ENCODE results near the gene PHLDA2. TPM values are rescaled to one million over a fixed set of nuclear protein-coding genes. Genes with fewer than 3 reads are reported as not detected.

The PHLDA2 gene
- total and polyA plus RNA-seq, 9 of the 15 experiments (the other 6 are each of a cell fraction or from before 2014, with no cell fraction given) = 0.43 to 42.4 (median 4.7) TPM

- no peak for TF ChIP-seq HNRNPLL (IDR thresholded peaks at IDR 0.05; ENCODE audit: low read depth, low read length, poor library complexity, severe bottlenecking)
- TF ChIP-seq ZNF217 (CRISPR knock-in tag; IDR thresholded peaks at IDR 0.05) = no peak
- no peak for TF ChIP-seq SNRNP70 (optimal IDR thresholded peaks at IDR 0.05; ENCODE audit: low read depth, low read length)
- TF ChIP-seq, protein P1, sequence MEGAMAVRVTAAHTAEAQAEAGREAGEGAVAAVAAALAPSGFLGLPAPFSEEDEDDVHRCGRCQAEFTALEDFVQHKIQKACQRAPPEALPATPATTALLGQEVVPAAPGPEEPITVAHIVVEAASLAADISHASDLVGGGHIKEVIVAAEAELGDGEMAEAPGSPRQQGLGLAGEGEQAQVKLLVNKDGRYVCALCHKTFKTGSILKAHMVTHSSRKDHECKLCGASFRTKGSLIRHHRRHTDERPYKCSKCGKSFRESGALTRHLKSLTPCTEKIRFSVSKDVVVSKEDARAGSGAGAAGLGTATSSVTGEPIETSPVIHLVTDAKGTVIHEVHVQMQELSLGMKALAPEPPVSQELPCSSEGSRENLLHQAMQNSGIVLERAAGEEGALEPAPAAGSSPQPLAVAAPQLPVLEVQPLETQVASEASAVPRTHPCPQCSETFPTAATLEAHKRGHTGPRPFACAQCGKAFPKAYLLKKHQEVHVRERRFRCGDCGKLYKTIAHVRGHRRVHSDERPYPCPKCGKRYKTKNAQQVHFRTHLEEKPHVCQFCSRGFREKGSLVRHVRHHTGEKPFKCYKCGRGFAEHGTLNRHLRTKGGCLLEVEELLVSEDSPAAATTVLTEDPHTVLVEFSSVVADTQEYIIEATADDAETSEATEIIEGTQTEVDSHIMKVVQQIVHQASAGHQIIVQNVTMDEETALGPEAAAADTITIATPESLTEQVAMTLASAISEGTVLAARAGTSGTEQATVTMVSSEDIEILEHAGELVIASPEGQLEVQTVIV (CRISPR knock-in tag; IDR thresholded peaks at IDR 0.05; ENCODE audit: borderline replicate concordance) = no peak
- TF ChIP-seq RB1 (IDR thresholded peaks at IDR 0.05; ENCODE audit: low read depth) = no peak
- TF ChIP-seq, protein P2, sequence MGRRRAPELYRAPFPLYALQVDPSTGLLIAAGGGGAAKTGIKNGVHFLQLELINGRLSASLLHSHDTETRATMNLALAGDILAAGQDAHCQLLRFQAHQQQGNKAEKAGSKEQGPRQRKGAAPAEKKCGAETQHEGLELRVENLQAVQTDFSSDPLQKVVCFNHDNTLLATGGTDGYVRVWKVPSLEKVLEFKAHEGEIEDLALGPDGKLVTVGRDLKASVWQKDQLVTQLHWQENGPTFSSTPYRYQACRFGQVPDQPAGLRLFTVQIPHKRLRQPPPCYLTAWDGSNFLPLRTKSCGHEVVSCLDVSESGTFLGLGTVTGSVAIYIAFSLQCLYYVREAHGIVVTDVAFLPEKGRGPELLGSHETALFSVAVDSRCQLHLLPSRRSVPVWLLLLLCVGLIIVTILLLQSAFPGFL (CRISPR knock-in tag; IDR thresholded peaks at IDR 0.05) = no peak
- no peak for TF ChIP-seq NBN (IDR thresholded peaks at IDR 0.05; ENCODE audit: low read depth)
- TF ChIP-seq ZNF263 (CRISPR knock-in tag; IDR thresholded peaks at IDR 0.05; ENCODE audit: borderline replicate concordance) = no peak
- peak; percentile 94 for TF ChIP-seq RBM25 (IDR thresholded peaks at IDR 0.05; ENCODE audit: low read depth, low read length, severe bottlenecking)
- TF ChIP-seq ZBTB26 (CRISPR knock-in tag; IDR thresholded peaks at IDR 0.05) = no peak
- no peak for TF ChIP-seq FOXJ3 (CRISPR knock-in tag; IDR thresholded peaks at IDR 0.05)
- no peak for TF ChIP-seq SMAD1 (IDR thresholded peaks at IDR 0.05; ENCODE audit: low read depth, low read length, partially characterized antibody)
- TF ChIP-seq KDM2B (CRISPR knock-in tag; IDR thresholded peaks at IDR 0.05) = no peak
- TF ChIP-seq CCAR2 (IDR thresholded peaks at IDR 0.05; ENCODE audit: low read depth, low read length) = no peak
- TF ChIP-seq XRCC5 (IDR thresholded peaks at IDR 0.05; ENCODE audit: low read depth, low read length) = no peak
- TF ChIP-seq, protein P3, sequence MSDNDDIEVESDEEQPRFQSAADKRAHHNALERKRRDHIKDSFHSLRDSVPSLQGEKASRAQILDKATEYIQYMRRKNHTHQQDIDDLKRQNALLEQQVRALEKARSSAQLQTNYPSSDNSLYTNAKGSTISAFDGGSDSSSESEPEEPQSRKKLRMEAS (CRISPR knock-in tag; IDR thresholded peaks at IDR 0.05) = peak; percentile 2; the same call in 1 of the 2 replicates
- TF ChIP-seq HNRNPK (IDR thresholded peaks at IDR 0.05; ENCODE audit: low read depth, low read length, poor library complexity, severe bottlenecking) = no peak
- no peak for TF ChIP-seq RBM34 (IDR thresholded peaks at IDR 0.05; ENCODE audit: borderline replicate concordance, insufficient read depth, low read length)
- no peak; the same call in 1 of the 2 replicates for TF ChIP-seq ZNF511 (CRISPR knock-in tag; IDR thresholded peaks at IDR 0.05)
- no peak for TF ChIP-seq TBL1XR1 (IDR thresholded peaks at IDR 0.05; ENCODE audit: low read length in 2 of 2)
- TF ChIP-seq PRMT5 (CRISPR knock-in tag; IDR thresholded peaks at IDR 0.05) = no peak
- TF ChIP-seq ZNF77 (CRISPR knock-in tag; IDR thresholded peaks at IDR 0.05) = no peak
- TF ChIP-seq, protein P4, sequence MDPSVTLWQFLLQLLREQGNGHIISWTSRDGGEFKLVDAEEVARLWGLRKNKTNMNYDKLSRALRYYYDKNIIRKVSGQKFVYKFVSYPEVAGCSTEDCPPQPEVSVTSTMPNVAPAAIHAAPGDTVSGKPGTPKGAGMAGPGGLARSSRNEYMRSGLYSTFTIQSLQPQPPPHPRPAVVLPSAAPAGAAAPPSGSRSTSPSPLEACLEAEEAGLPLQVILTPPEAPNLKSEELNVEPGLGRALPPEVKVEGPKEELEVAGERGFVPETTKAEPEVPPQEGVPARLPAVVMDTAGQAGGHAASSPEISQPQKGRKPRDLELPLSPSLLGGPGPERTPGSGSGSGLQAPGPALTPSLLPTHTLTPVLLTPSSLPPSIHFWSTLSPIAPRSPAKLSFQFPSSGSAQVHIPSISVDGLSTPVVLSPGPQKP (CRISPR knock-in tag; IDR thresholded peaks at IDR 0.05) = 0 out of 2 replicates have a peak, but pooled peaks have one; percentile 61
Measured at GRCh38 chr11:2892967-2893528, 36.2 kb downstream of the PHLDA2 start (continued).

All from K562 (cell line).